Measurements from ENCODE around the gene LORICRIN. TPM values are rescaled to one million over a fixed set of nuclear protein-coding genes. Genes with fewer than 3 reads are reported as not detected.
A peak's percentile ranks its signal among the peaks of the same experiment; 100 is the strongest.
"Not testable (repeated sequence)": the region's sequence is repeated elsewhere in the genome, so short reads cannot be mapped to it uniquely, and the experiment has no call there.

The LORICRIN gene
- total RNA-seq, result not detected in 2 replicates

GRCh38 chr1:153259387-153259786 lies at the start of gene LORICRIN:
Gene LORICRIN (plus strand): TSS chr1:153259687. CDS start chr1:153260950, 1,263 bp downstream.
- DNase-seq (ENCODE audit: low read depth), result no peak

- no peak for DNase-seq (ENCODE audit: low read depth)
These were observed 49.3 kb upstream of the LORICRIN start for GRCh38 chr1:153210206-153210605.

GRCh38 chr1:153212201-153212600 lies 47.3 kb upstream of the LORICRIN start:
- DNase-seq (ENCODE audit: low read depth), result no peak

GRCh38 chr1:153213519-153213918 lies 46.0 kb upstream of the LORICRIN start:
- DNase-seq (ENCODE audit: low read depth), result no peak

GRCh38 chr1:153217212-153217611 lies 42.3 kb upstream of the LORICRIN start, which contains the start of gene PRR9:
Gene PRR9 (plus strand): TSS chr1:153217584. CDS start chr1:153218145, 561 bp downstream.
- no peak for DNase-seq (ENCODE audit: low read depth)

GRCh38 chr1:153217744-153218416 lies 41.6 kb upstream of the LORICRIN start:
- DNase-seq (ENCODE audit: low read depth), result no peak

- no peak for DNase-seq (ENCODE audit: low read depth)
These were observed 38.7 kb upstream of the LORICRIN start for GRCh38 chr1:153220606-153221303.

- DNase-seq (ENCODE audit: low read depth), result peak; percentile 28
These were observed 36.2 kb upstream of the LORICRIN start for GRCh38 chr1:153223040-153223891.

- DNase-seq (ENCODE audit: low read depth), result no peak
These were observed 31.7 kb upstream of the LORICRIN start for GRCh38 chr1:153227810-153228209.

- DNase-seq (ENCODE audit: low read depth), result no peak
These were observed 31.0 kb upstream of the LORICRIN start for GRCh38 chr1:153228491-153228890.

- DNase-seq (ENCODE audit: low read depth), result not testable (repeated sequence)
These were observed 30.2 kb upstream of the LORICRIN start for GRCh38 chr1:153229076-153229829.

GRCh38 chr1:153231363-153231762 lies 28.1 kb upstream of the LORICRIN start:
- DNase-seq (ENCODE audit: low read depth), result no peak

GRCh38 chr1:153231785-153232184 lies 27.7 kb upstream of the LORICRIN start:
- DNase-seq (ENCODE audit: low read depth), result no peak

GRCh38 chr1:153232553-153232952 lies 26.9 kb upstream of the LORICRIN start:
- no peak for DNase-seq (ENCODE audit: low read depth)

- DNase-seq (ENCODE audit: low read depth), result no peak
These were observed 26.0 kb upstream of the LORICRIN start for GRCh38 chr1:153233448-153233847.

GRCh38 chr1:153238527-153238926 lies 21.0 kb upstream of the LORICRIN start:
- DNase-seq (ENCODE audit: low read depth), result no peak

- no peak for DNase-seq (ENCODE audit: low read depth)
These were observed 17.3 kb upstream of the LORICRIN start for GRCh38 chr1:153242160-153242559.

GRCh38 chr1:153245466-153245865 lies 14.0 kb upstream of the LORICRIN start:
- no peak for DNase-seq (ENCODE audit: low read depth)

- no peak for DNase-seq (ENCODE audit: low read depth)
These were observed 13.5 kb upstream of the LORICRIN start for GRCh38 chr1:153246018-153246417.

- no peak for DNase-seq (ENCODE audit: low read depth)
These were observed 12.7 kb upstream of the LORICRIN start for GRCh38 chr1:153246825-153247224.

- no peak for DNase-seq (ENCODE audit: low read depth)
These were observed 11.2 kb upstream of the LORICRIN start for GRCh38 chr1:153248176-153248879.

Data from renal cortical epithelial cell (primary cell).